Heart left ventricle (tissue), 16 donors: ENCODE data around the gene STARD13. TPM values are rescaled to one million over a fixed set of nuclear protein-coding genes. Genes with fewer than 3 reads are reported as not detected.
A peak's percentile ranks its signal among the peaks of the same experiment; 100 is the strongest.

Experiments
- ATAC-seq, 4 donors: fragments of 200-7000 bp; cut with Tn5 transposase; one replicate each; pipeline ENCODE4 v1.9.1; 2020 to 2022; ENCODE audit warnings: moderate library complexity in 4 of 4, mild to moderate bottlenecking in 3 of 4, moderate number of reproducible peaks in 1 of 4
- DNase-seq, 5 donors: peaks; one replicate each; pipeline ENCODE4 v3.0.0-alpha.2; 2020
- H3K27ac ChIP-seq, 12 donors: fragments of 200-600 bp; sonication (generic) in 4 of 12; one replicate each; pipeline versions ENCODE4 v1.5.0 to v1.8.0; 2016 to 2022; ENCODE audit warnings: mild to moderate bottlenecking in 2 of 12
- H3K27me3 ChIP-seq, 9 donors: fragments of 200-600 bp; sonication (generic) in 2 of 9; one replicate each; pipeline versions ENCODE4 v1.5.1 to v1.8.0; 2016 to 2022; ENCODE audit warnings: mild to moderate bottlenecking in 3 of 9
- H3K36me3 ChIP-seq, 9 donors: fragments of 200-600 bp; sonication (generic) in 2 of 9; one replicate each; pipeline versions ENCODE4 v1.5.0 to v1.8.0; 2018 to 2022; ENCODE audit warnings: mild to moderate bottlenecking in 2 of 9
- H3K4me1 ChIP-seq, 12 donors: fragments of 200-600 bp; sonication (generic) in 4 of 12; one replicate each; pipeline versions ENCODE4 v1.5.0 to v1.8.0; 2016 to 2022; ENCODE audit warnings: mild to moderate bottlenecking in 3 of 12
- H3K4me3 ChIP-seq, 12 donors: fragments of 200-600 bp; sonication (generic) in 4 of 12; one replicate each; pipeline versions ENCODE4 v1.5.0 to v1.8.0; 2017 to 2022; ENCODE audit warnings: mild to moderate bottlenecking in 9 of 12, moderate library complexity in 4 of 12
- H3K9me3 ChIP-seq, 12 donors: fragments of 200-600 bp; sonication (generic) in 4 of 12; one replicate each; pipeline versions ENCODE4 v1.5.0 to v1.8.0; 2016 to 2022; ENCODE audit warnings: mild to moderate bottlenecking in 1 of 12
- CTCF ChIP-seq, 12 donors: fragments of 200-600 bp; sonication (generic) in 4 of 12; IDR thresholded peaks; one replicate each; pipeline versions ENCODE4 v1.5.0 to v1.8.0; 2018 to 2022; ENCODE audit warnings: antibody characterized with exemption in 12 of 12, mild to moderate bottlenecking in 5 of 12
- POLR2A ChIP-seq, 2 donors: fragments of 450-650 bp; IDR thresholded peaks; one replicate each; pipeline ENCODE4 v1.6.1; 2017; ENCODE audit warnings: antibody characterized with exemption in 2 of 2, mild to moderate bottlenecking in 2 of 2, moderate library complexity in 2 of 2
- WGBS, 4 donors: extraction: QIAGEN DNeasy Blood & Tissue Kit in 2 of 4; methylation state at CpG; one replicate each; pipeline versions ENCODE4 v1.1.5 to v1.1.7; 2013 to 2018; 5-methylcytosine and 5-hydroxymethylcytosine counted together
- intact Hi-C, 10 donors: fragments of 100-400 bp; cut with DNase I; formaldehyde crosslinking; loops; one replicate each; pipeline versions ENCODE4 v1.11.1 to v1.14.2; 2022
- polyA plus RNA-seq, 2 donors: library from polyadenylated mRNA; stranded (reverse); fragments of 200-250 nt; gene quantifications; one replicate each; pipeline ENCODE4 v1.2.3, GENCODE V29; 2013
- total RNA-seq, 9 donors: library from RNA; depleted of rRNA in 2 of 9; stranded (reverse); fragments of >200 nt in 2 of 9; fragmentation: NEBNext Ultra II Directional in 3 of 9; extraction: Animal tissue kit (Norgen Biotek cat#: 25700) in 3 of 9; gene quantifications; one replicate each; pipeline versions ENCODE4 v1.1.0 to v1.2.4, GENCODE V29; 2016 to 2023
- donor health status: ischemic (EF 13 %, LVEDD 7.1; RV severe dilation, severe dysfunction).
- donor health status: healthy with polysubstance abuse.
- donor health status: DM: no; HTN: yes; CAD: no.
- donor health status: DM: no; HTN: no; CAD: no.
- donor health status: ischemic (EF 25% LVEDD 6.9; RV normal size, moderate dysfunction).
- donor health status: ischemic (EF 25% LVEDD 5.7; RV mildly dilated, moderate dysfunction).
- donor health status: healthy.
- donor health status: DM: yes; HTN: yes; CAD: no.
- donor health status: ischemic (EF 35%, LVEDD 5.7; RV mildly dilated, moderate dysfunction).
- donor health status: nonischemic (EF 11% LVEDD 7.7; RV severe dilation, severe dysfunction).
- donor health status: DM: yes; HTN: yes; CAD: no.
- donor health status: PGD.
- donor health status: ischemic (EF 29% LVEDD 5.4; RV normal size, mild dysfunction).
- donor health status: nonischemic (EF 23%, LVEDD 6.1; RV moderate dilation, normal function).

STARD13 gene
- total and polyA plus RNA-seq, 11 donors = 9.3 to 39.2 (median 28.3) TPM

- intact Hi-C loops = no loop called here
- H3K27ac ChIP-seq = peak overlapping the region in 11 of 12 donors; percentile 12 to 83 (median 60)
- H3K27me3 ChIP-seq = no peaks in the 10 kb centered on the region
- H3K4me3 ChIP-seq = no peak overlapping the region
- peaks cover 0 to 99% (median 79%) of the 10 kb centered on the region in 9 donors for H3K36me3 ChIP-seq
- ATAC-seq (peak in 1 of 4 donors; percentile 10), DNase-seq (no peak)
- WGBS, 4 donors = 66 to 82% (median 75%) methylated on average over 2 of the region's 2 CpGs
- H3K4me1 ChIP-seq = peaks cover 3 to 65% (median 53%) of the 10 kb centered on the region in 12 donors
- H3K9me3 ChIP-seq = no peaks in the 10 kb centered on the region
- TF ChIP-seq POLR2A (IDR thresholded peaks at IDR 0.05) = no peak
- no peak for TF ChIP-seq CTCF (IDR thresholded peaks at IDR 0.05)
These were observed 176.3 kb downstream of the STARD13 start for GRCh38 chr13:33109271-33109697.

GRCh38 chr13:33108620-33109019 lies 176.9 kb downstream of the STARD13 start:
- H3K27ac ChIP-seq = peak overlapping the region in 7 of 12 donors; percentile 9 to 82 (median 52)
- H3K4me1 ChIP-seq = peaks cover 3 to 65% (median 53%) of the 10 kb centered on the region in 12 donors
- no peaks in the 10 kb centered on the region for H3K27me3 ChIP-seq
- H3K36me3 ChIP-seq = peaks cover 0 to 98% (median 79%) of the 10 kb centered on the region in 9 donors
- intact Hi-C loops = no loop called here
- no peaks in the 10 kb centered on the region for H3K9me3 ChIP-seq
- DNase-seq (no peak), ATAC-seq (peak in 3 of 4 donors; percentile 45 to 56 (median 48))
- WGBS, 4 donors = 79 to 95% (median 85%) methylated on average over 5 of the region's 5 CpGs
- TF ChIP-seq CTCF (IDR thresholded peaks at IDR 0.05) (no peak), POLR2A (IDR thresholded peaks at IDR 0.05) (no peak)
- H3K4me3 ChIP-seq = no peak overlapping the region

GRCh38 chr13:33107361-33107760 lies 178.2 kb downstream of the STARD13 start:
- Histone ChIP-seq H3K4me3 (no peak overlapping the region), H3K4me1 (peaks cover 3 to 62% (median 46%) of the 10 kb centered on the region in 12 donors)

More at GRCh38 chr13:33107361-33107760, 178.2 kb downstream of the STARD13 start:
- Histone ChIP-seq H3K27me3 (no peaks in the 10 kb centered on the region), H3K27ac (peak overlapping the region in 8 of 12 donors; percentile 3 to 82 (median 28)), H3K36me3 (peaks cover 0 to 95% (median 66%) of the 10 kb centered on the region in 9 donors), H3K9me3 (no peaks in the 10 kb centered on the region)
- no peak for DNase-seq
- TF ChIP-seq POLR2A (IDR thresholded peaks at IDR 0.05) (no peak), CTCF (IDR thresholded peaks at IDR 0.05) (no peak)
- no peak for ATAC-seq
- intact Hi-C loops = no loop called here
- WGBS, 4 donors = 70 to 82% (median 76%) methylated on average over 2 of the region's 2 CpGs
